MM.1S (cell line): ENCODE results near the gene RPTOR.

Experiments
- DNase-seq: peaks from one replicate; pipeline ENCODE4 v3.0.0-alpha.2; 2015
- H2AFZ ChIP-seq: fragments of 300-600 bp; sonication (generic); 2 replicates; pipeline ENCODE4 v1.6.0; 2016; ENCODE audit warnings: antibody characterized with exemption, low read length
- H3F3A ChIP-seq: fragments of 300-600 bp; sonication (generic); 2 replicates; pipeline ENCODE4 v1.6.1; 2016; ENCODE audit warnings: mild to moderate bottlenecking, antibody characterized with exemption, low read length, moderate library complexity, mixed read lengths; ENCODE audit not compliant: insufficient read depth
- H3K27ac ChIP-seq: fragments of 300-600 bp; sonication (generic); 2 replicates; pipeline ENCODE4 v1.5.1; 2016; ENCODE audit warnings: mild to moderate bottlenecking, low read length
- H3K27me3 ChIP-seq: fragments of 300-600 bp; sonication (generic); replicated peaks from 2 replicates; pipeline ENCODE4 v1.6.0; 2016; ENCODE audit warnings: low read length; ENCODE audit not compliant: insufficient read depth
- H3K36me3 ChIP-seq: fragments of 300-600 bp; sonication (generic); replicated peaks from 2 replicates; pipeline ENCODE4 v1.6.1; 2016; ENCODE audit warnings: mild to moderate bottlenecking, low read length, mixed read lengths; ENCODE audit not compliant: insufficient read depth
- H3K4me1 ChIP-seq: fragments of 300-600 bp; sonication (generic); 2 replicates; pipeline ENCODE4 v1.6.1; 2016; ENCODE audit warnings: low read length, mixed read lengths
- H3K4me2 ChIP-seq: fragments of 300-600 bp; sonication (generic); 2 replicates; pipeline ENCODE4 v1.6.0; 2016; ENCODE audit warnings: low read depth, low read length
- H3K4me3 ChIP-seq: fragments of 300-600 bp; sonication (generic); 2 replicates; pipeline ENCODE4 v1.5.1; 2016; ENCODE audit warnings: low read length, mixed read lengths
- H3K79me2 ChIP-seq: fragments of 300-600 bp; sonication (generic); 2 replicates; pipeline ENCODE4 v1.6.1; 2016; ENCODE audit warnings: mixed run types, low read length, mixed read lengths
- H3K9ac ChIP-seq: fragments of 300-600 bp; sonication (generic); 2 replicates; pipeline ENCODE4 v1.6.1; 2016; ENCODE audit warnings: low read length, mixed read lengths
- H3K9me2 ChIP-seq: fragments of 300-600 bp; sonication (generic); replicated peaks from 2 replicates; pipeline ENCODE4 v1.6.1; 2016; ENCODE audit warnings: mild to moderate bottlenecking, low read length, mixed read lengths; ENCODE audit not compliant: insufficient read depth
- H3K9me3 ChIP-seq: fragments of 300-600 bp; sonication (generic); replicated peaks from 2 replicates; pipeline ENCODE4 v1.6.1; 2016; ENCODE audit warnings: mild to moderate bottlenecking, low read length, mixed read lengths; ENCODE audit not compliant: insufficient read depth
- H4K20me1 ChIP-seq: fragments of 300-600 bp; sonication (generic); 2 replicates; pipeline ENCODE4 v1.6.1; 2016; ENCODE audit warnings: mild to moderate bottlenecking, low read length, moderate library complexity, mixed read lengths; ENCODE audit not compliant: insufficient read depth
- EZH2 ChIP-seq: fragments of 300-600 bp; sonication (generic); optimal IDR thresholded peaks from 2 replicates; pipeline ENCODE3; 2017; ENCODE audit warnings: low read depth, mild to moderate bottlenecking, antibody characterized with exemption, low read length, mixed read lengths
- EZH2phosphoT487 ChIP-seq: fragments of 300-600 bp; sonication (generic); IDR thresholded peaks from 2 replicates; pipeline ENCODE4 v1.6.1; 2018; ENCODE audit warnings: antibody characterized with exemption, low read length
- TF ChIP-seq, protein P1 (sequence below): fragments of 300-600 bp; sonication (generic); IDR thresholded peaks from 2 replicates; pipeline ENCODE4 v1.5.1; 2016; ENCODE audit warnings: antibody characterized with exemption, low read length, mixed read lengths

RPTOR gene

DNA sequence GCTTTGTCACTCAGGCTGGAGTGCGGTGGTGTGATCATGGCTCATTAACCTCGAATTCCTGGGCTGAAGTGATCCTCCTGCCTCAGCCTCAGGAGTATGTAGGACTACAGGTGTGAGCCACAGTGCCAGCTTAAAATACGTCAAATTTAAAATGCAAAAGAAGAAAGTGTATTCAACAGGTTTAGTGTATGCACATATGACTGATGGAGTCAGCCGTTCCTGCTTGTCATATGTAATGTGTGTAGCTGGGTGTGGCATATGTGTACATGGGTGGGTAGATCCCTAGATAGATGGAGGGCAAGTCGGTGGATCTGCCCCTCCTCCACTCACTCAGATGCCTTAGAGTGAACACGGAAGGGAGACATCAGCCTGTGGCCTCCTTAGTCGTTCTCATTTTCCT, 111.0 kb downstream of the RPTOR start:
- Histone ChIP-seq H3K4me2 (no peak overlapping the region), H3K4me3 (no peak overlapping the region), H3K9me2 (no peaks in the 10 kb centered on the region), H3K27ac (no peak overlapping the region), H3K79me2 (peaks cover 51% of the 10 kb centered on the region), H3K27me3 (no peaks in the 10 kb centered on the region), H3K9me3 (no peaks in the 10 kb centered on the region), H3K36me3 (no peaks in the 10 kb centered on the region), H3K9ac (no peak overlapping the region), H3F3A (no peaks in the 10 kb centered on the region), H3K4me1 (no peaks in the 10 kb centered on the region), H2AFZ (no peak overlapping the region), H4K20me1 (no peaks in the 10 kb centered on the region)
- TF ChIP-seq EZH2 (no peak), EZH2phosphoT487 (no peak)
- TF ChIP-seq, protein P1, sequence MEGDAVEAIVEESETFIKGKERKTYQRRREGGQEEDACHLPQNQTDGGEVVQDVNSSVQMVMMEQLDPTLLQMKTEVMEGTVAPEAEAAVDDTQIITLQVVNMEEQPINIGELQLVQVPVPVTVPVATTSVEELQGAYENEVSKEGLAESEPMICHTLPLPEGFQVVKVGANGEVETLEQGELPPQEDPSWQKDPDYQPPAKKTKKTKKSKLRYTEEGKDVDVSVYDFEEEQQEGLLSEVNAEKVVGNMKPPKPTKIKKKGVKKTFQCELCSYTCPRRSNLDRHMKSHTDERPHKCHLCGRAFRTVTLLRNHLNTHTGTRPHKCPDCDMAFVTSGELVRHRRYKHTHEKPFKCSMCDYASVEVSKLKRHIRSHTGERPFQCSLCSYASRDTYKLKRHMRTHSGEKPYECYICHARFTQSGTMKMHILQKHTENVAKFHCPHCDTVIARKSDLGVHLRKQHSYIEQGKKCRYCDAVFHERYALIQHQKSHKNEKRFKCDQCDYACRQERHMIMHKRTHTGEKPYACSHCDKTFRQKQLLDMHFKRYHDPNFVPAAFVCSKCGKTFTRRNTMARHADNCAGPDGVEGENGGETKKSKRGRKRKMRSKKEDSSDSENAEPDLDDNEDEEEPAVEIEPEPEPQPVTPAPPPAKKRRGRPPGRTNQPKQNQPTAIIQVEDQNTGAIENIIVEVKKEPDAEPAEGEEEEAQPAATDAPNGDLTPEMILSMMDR: no peak
- DNase-seq: no peak

DNA sequence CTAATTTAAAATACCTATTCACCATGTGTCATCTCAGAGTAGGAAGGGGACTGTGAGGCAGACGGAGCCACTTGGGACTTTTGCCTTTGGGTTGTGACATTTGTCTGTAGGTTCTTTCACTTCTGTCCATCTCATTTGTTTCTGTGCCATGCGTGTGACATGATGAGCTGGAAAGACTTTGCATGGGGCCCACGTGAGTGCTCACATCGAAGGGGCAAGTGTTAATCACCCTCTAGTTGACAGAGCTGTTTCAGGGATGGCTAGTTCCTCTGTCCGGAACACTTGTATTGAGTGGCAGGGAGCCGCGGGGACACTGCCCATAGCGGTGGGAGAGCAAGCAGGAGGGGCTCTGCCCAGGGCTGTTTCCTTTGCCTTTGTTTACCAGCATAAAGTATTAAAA, 112.0 kb downstream of the RPTOR start:
- H3K4me2 ChIP-seq: no peak overlapping the region
- no peaks in the 10 kb centered on the region for H3K27me3 ChIP-seq
- no peak overlapping the region for H2AFZ ChIP-seq
- no peaks in the 10 kb centered on the region for H3F3A ChIP-seq
- H4K20me1 ChIP-seq: no peaks in the 10 kb centered on the region
- peaks cover 45% of the 10 kb centered on the region for H3K79me2 ChIP-seq
- H3K36me3 ChIP-seq: no peaks in the 10 kb centered on the region
- DNase-seq: no peak
- H3K4me3 ChIP-seq: no peak overlapping the region
- H3K27ac ChIP-seq: no peak overlapping the region
- H3K4me1 ChIP-seq: no peaks in the 10 kb centered on the region
- TF ChIP-seq, protein P1: no peak
- TF ChIP-seq EZH2 (no peak), EZH2phosphoT487 (no peak)
- H3K9me3 ChIP-seq: no peaks in the 10 kb centered on the region
- H3K9ac ChIP-seq: no peak overlapping the region
- H3K9me2 ChIP-seq: no peaks in the 10 kb centered on the region

GRCh38 chr17:80657561-80657960, 112.9 kb downstream of the RPTOR start:
- no peak for DNase-seq
- Histone ChIP-seq H3K27ac (no peak overlapping the region), H3K79me2 (peaks cover 40% of the 10 kb centered on the region)

More at GRCh38 chr17:80657561-80657960, 112.9 kb downstream of the RPTOR start:
- no peaks in the 10 kb centered on the region for H3K9me3 ChIP-seq
- no peaks in the 10 kb centered on the region for H3K4me1 ChIP-seq
- TF ChIP-seq EZH2 (no peak), EZH2phosphoT487 (no peak)
- TF ChIP-seq, protein P1: no peak
- H3K36me3 ChIP-seq: no peaks in the 10 kb centered on the region
- no peak overlapping the region for H2AFZ ChIP-seq
- H4K20me1 ChIP-seq: no peaks in the 10 kb centered on the region
- H3K4me3 ChIP-seq: no peak overlapping the region
- H3K9me2 ChIP-seq: no peaks in the 10 kb centered on the region
- no peaks in the 10 kb centered on the region for H3K27me3 ChIP-seq
- H3K4me2 ChIP-seq: no peak overlapping the region
- no peak overlapping the region for H3K9ac ChIP-seq
- no peaks in the 10 kb centered on the region for H3F3A ChIP-seq
